ENCODE measurements around the gene OSBP. TPM values are rescaled to one million over a fixed set of nuclear protein-coding genes. Genes with fewer than 3 reads are reported as not detected.
"Not testable (repeated sequence)": the region's sequence is repeated elsewhere in the genome, so short reads cannot be mapped to it uniquely, and the experiment has no call there.

The OSBP gene
- total RNA-seq = 42.8 and 43.4 TPM in 2 replicates

- peak; percentile 99 for DNase-seq (ENCODE audit: low spot score)
- Mint-ChIP-seq H3K4me1 (ENCODE audit: low read depth) (peaks cover 47% of the 10 kb centered on the region), H3K36me3 (ENCODE audit: low read depth) (peaks cover 29% of the 10 kb centered on the region), H3K4me3 (ENCODE audit: low read depth) (peak within 1 kb of the TSS; percentile 100), H3K27ac (peak within 1 kb of the TSS; percentile 99), H3K9me3 (no peaks in the 10 kb centered on the region), H3K27me3 (ENCODE audit: low read depth) (no peaks in the 10 kb centered on the region)
- intact Hi-C loops (cut with micrococcal nuclease) = loop anchor here (1.0 to 5.0 kb wide), 7 partner anchors 50 to 241 kb away; partner anchors contain the start of genes MRPL16, PATL1 and STX3
Measured at GRCh38 chr11:59615637-59616395, at the start of gene OSBP. TSS of gene OSBP (minus strand) at chr11:59615774. CDS start at chr11:59615664, 110 bp downstream.

DNA sequence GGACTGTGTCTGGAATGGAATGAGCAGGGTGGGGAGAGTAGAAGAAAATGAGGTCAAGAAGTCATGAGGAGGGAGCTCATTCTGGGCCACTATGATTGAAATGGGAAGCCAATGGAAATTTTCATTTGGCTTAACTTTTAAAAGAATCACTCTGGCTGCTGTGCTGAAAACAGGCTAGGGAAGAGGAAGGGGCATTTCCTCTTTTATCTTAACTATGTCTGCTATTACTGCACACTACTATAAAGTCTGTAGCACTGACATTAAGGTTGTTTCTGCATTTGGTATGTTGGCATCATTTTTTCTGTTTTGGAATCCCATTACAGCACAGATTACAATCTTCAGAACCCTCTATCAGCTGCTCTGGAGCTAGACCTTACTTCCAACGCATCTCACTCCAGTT lies 45.0 kb upstream of the OSBP start:
- Mint-ChIP-seq H3K27ac (peak overlapping the region; percentile 12), H3K4me3 (ENCODE audit: low read depth) (no peak overlapping the region), H3K36me3 (ENCODE audit: low read depth) (peaks cover 77% of the 10 kb centered on the region), H3K9me3 (no peaks in the 10 kb centered on the region), H3K4me1 (ENCODE audit: low read depth) (peaks cover 24% of the 10 kb centered on the region), H3K27me3 (ENCODE audit: low read depth) (no peaks in the 10 kb centered on the region)
- no peak for DNase-seq (ENCODE audit: low spot score)
- intact Hi-C loops (cut with micrococcal nuclease) = no loop called here

DNA sequence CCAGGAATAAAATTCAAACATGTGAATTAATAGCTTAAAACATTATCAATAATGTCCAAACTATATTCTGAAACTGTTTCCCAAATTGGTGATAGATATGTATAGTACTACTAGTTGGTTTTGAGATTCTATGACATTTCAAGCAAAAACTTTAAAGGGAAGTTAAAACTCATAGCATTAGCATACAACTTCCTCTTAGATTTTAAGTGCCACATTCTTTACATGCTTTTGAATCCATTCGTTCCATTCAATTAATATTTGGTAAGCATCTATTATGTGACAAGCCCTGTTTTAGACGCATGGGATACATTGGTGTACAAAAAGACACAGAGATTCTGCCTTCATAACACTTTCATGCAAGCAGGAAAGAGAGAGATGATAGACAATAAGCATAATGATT lies 44.4 kb upstream of the OSBP start:
- Mint-ChIP-seq H3K36me3 (ENCODE audit: low read depth) (peaks cover 78% of the 10 kb centered on the region), H3K4me3 (ENCODE audit: low read depth) (no peak overlapping the region), H3K27ac (no peak overlapping the region), H3K9me3 (no peaks in the 10 kb centered on the region), H3K27me3 (ENCODE audit: low read depth) (no peaks in the 10 kb centered on the region), H3K4me1 (ENCODE audit: low read depth) (peaks cover 24% of the 10 kb centered on the region)
- DNase-seq (ENCODE audit: low spot score) = no peak
- intact Hi-C loops (cut with micrococcal nuclease) = no loop called here

GRCh38 chr11:59658036-59658435 lies 42.5 kb upstream of the OSBP start:
- H3K9me3 Mint-ChIP-seq = no peaks in the 10 kb centered on the region
- no peak for DNase-seq (ENCODE audit: low spot score)
- H3K4me1 Mint-ChIP-seq (ENCODE audit: low read depth) = peaks cover 10% of the 10 kb centered on the region
- no peaks in the 10 kb centered on the region for H3K27me3 Mint-ChIP-seq (ENCODE audit: low read depth)
- no peak overlapping the region for H3K4me3 Mint-ChIP-seq (ENCODE audit: low read depth)
- no peak overlapping the region for H3K27ac Mint-ChIP-seq
- peaks cover 72% of the 10 kb centered on the region for H3K36me3 Mint-ChIP-seq (ENCODE audit: low read depth)
- intact Hi-C loops (cut with micrococcal nuclease) = no loop called here

DNA sequence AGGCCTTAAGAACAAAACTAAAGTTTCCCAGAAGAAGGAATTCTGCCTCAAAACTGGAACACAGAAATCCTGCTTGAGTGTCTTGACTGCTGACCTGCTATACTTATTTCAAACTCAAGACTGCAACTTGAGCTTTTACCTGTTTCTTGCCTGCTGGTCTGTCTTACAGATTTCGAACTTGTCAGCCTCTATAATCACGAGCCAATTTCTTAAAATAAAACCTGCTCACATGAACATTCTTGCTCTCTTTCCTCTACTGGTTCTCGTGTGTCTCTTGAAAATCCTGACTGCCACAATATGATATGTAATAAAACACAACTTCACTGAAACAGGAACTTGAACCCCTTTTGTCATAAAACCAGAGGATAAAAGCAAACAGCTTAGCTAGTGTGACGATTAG lies 39.3 kb upstream of the OSBP start:
- no peak for DNase-seq (ENCODE audit: low spot score)
- no peak overlapping the region for H3K4me3 Mint-ChIP-seq (ENCODE audit: low read depth)
- intact Hi-C loops (cut with micrococcal nuclease) = no loop called here
- H3K27me3 Mint-ChIP-seq (ENCODE audit: low read depth) = no peaks in the 10 kb centered on the region
- H3K27ac Mint-ChIP-seq = no peak overlapping the region
- no peaks in the 10 kb centered on the region for H3K4me1 Mint-ChIP-seq (ENCODE audit: low read depth)
- H3K36me3 Mint-ChIP-seq (ENCODE audit: low read depth) = peaks cover 83% of the 10 kb centered on the region
- H3K9me3 Mint-ChIP-seq = no peaks in the 10 kb centered on the region

DNA sequence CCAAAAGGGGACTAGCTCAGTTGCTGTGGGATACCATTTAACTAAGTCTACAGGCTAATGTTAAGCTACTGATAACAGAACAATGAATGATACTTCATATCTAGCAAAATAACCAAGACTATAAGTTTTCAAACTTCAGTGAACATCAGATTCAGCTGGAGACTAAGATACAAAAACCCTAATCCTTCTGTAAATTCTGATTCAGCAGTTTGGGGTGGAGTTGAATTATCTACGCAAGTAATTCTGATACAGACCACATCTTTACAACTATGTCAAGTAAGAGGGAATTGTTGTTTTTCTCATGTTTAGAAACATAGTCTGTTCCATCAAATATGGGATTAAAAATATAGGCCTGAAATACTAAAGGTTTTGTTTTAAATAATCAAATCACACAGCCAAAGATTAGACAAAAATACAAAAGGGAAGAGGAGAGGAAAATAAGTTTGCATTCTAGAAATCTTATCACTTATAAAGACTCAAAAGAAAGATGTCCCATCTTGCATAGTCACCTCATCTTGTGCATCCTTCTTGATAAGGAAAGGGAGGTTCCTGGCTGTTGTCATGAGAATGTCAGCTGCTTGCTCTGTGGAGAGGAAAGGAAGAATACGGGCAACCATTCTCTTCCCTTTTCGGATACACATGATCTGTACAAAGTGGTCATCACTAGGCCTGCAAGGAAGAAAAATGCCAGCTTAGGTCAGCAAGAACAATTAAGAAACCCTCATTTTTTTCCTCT lies 31.8 kb upstream of the OSBP start:
- H3K9me3 Mint-ChIP-seq = no peaks in the 10 kb centered on the region
- H3K4me3 Mint-ChIP-seq (ENCODE audit: low read depth) = no peak overlapping the region
- peaks cover 88% of the 10 kb centered on the region for H3K36me3 Mint-ChIP-seq (ENCODE audit: low read depth)
- H3K4me1 Mint-ChIP-seq (ENCODE audit: low read depth) = no peaks in the 10 kb centered on the region
- H3K27me3 Mint-ChIP-seq (ENCODE audit: low read depth) = no peaks in the 10 kb centered on the region
- no peak overlapping the region for H3K27ac Mint-ChIP-seq
- intact Hi-C loops (cut with micrococcal nuclease) = no loop called here
- DNase-seq (ENCODE audit: low spot score) = no peak

GRCh38 chr11:59644528-59644927 lies 29.0 kb upstream of the OSBP start:
- Mint-ChIP-seq H3K27ac (no peak overlapping the region), H3K4me3 (ENCODE audit: low read depth) (no peak overlapping the region), H3K4me1 (ENCODE audit: low read depth) (no peaks in the 10 kb centered on the region), H3K9me3 (no peaks in the 10 kb centered on the region), H3K27me3 (ENCODE audit: low read depth) (no peaks in the 10 kb centered on the region), H3K36me3 (ENCODE audit: low read depth) (peaks cover 78% of the 10 kb centered on the region)
- DNase-seq (ENCODE audit: low spot score) = no peak
- intact Hi-C loops (cut with micrococcal nuclease) = no loop called here

- no peaks in the 10 kb centered on the region for H3K9me3 Mint-ChIP-seq
- intact Hi-C loops (cut with micrococcal nuclease) = no loop called here
- no peak for DNase-seq (ENCODE audit: low spot score)
- H3K36me3 Mint-ChIP-seq (ENCODE audit: low read depth) = peaks cover 79% of the 10 kb centered on the region
- no peaks in the 10 kb centered on the region for H3K4me1 Mint-ChIP-seq (ENCODE audit: low read depth)
- H3K27ac Mint-ChIP-seq = no peak overlapping the region
- H3K27me3 Mint-ChIP-seq (ENCODE audit: low read depth) = no peaks in the 10 kb centered on the region
- no peak overlapping the region for H3K4me3 Mint-ChIP-seq (ENCODE audit: low read depth)
Measured at GRCh38 chr11:59643390-59643789, 27.8 kb upstream of the OSBP start.

DNA sequence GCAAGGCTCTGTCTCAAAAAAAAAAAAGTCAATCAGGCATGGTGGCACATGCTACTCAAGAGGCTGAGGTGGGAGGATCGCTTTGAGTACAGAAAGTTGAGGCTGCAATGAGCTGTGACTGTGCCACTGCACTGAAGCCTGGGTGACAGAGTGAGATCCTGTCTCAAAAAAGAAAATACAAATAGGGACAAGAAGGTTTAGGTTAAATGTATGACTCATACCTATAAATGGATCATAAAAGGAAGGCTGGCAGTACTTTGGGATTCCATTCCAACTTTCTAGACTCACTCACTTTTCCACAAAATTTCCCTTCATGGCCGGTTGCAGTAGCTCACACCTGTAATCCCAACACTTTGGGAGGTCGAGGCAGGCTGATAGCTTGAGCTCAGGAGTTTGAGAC lies 25.6 kb upstream of the OSBP start:
- H3K4me3 Mint-ChIP-seq (ENCODE audit: low read depth) = no peak overlapping the region
- intact Hi-C loops (cut with micrococcal nuclease) = no loop called here
- no peaks in the 10 kb centered on the region for H3K9me3 Mint-ChIP-seq
- no peaks in the 10 kb centered on the region for H3K4me1 Mint-ChIP-seq (ENCODE audit: low read depth)
- no peaks in the 10 kb centered on the region for H3K27me3 Mint-ChIP-seq (ENCODE audit: low read depth)
- H3K27ac Mint-ChIP-seq = no peak overlapping the region
- no peak for DNase-seq (ENCODE audit: low spot score)
- H3K36me3 Mint-ChIP-seq (ENCODE audit: low read depth) = peaks cover 82% of the 10 kb centered on the region

DNA sequence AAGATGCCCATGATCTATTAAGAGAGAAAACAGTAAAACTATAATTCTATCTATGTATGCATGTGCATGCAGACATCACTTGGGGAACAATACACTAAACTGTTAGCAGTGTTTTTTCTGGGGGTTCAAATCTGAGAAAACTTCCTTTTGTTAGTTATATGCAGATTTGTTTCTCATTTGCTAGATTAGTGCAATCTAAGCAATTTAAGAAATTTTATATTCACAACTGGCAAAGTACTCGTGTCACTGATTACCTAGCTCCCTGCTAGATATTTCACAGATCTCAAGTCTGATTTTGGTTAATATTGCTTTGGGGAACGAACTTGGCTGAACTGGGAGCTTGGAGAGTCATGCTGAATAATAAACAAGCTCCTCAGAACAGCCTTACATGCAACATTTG lies 14.9 kb upstream of the OSBP start:
- Mint-ChIP-seq H3K4me1 (ENCODE audit: low read depth) (no peaks in the 10 kb centered on the region), H3K27ac (no peak overlapping the region), H3K9me3 (no peaks in the 10 kb centered on the region), H3K27me3 (ENCODE audit: low read depth) (no peaks in the 10 kb centered on the region), H3K36me3 (ENCODE audit: low read depth) (peaks cover 17% of the 10 kb centered on the region), H3K4me3 (ENCODE audit: low read depth) (no peak overlapping the region)
- intact Hi-C loops (cut with micrococcal nuclease) = no loop called here
- no peak for DNase-seq (ENCODE audit: low spot score)

DNA sequence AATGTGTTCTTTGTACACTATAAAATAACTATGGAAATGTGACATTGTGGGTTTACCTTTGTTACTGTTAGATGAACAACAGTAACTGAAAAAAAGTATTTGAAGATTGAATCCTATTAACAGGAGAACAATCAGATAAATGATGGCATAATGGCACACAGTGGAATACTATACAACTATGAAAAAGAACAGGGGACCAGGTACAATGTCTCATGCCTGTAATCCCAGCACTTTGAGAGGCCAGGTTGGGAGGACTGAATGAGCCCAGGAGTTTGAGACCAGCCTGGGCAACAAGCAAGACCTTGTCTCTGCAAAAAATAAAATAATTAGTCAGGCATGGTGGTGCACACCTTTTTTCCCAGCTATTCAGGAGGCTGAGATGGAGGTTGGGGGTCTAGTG lies 14.4 kb upstream of the OSBP start:
- Mint-ChIP-seq H3K9me3 (no peaks in the 10 kb centered on the region), H3K27me3 (ENCODE audit: low read depth) (no peaks in the 10 kb centered on the region), H3K4me1 (ENCODE audit: low read depth) (no peaks in the 10 kb centered on the region), H3K36me3 (ENCODE audit: low read depth) (peaks cover 12% of the 10 kb centered on the region), H3K4me3 (ENCODE audit: low read depth) (no peak overlapping the region), H3K27ac (no peak overlapping the region)
- no peak for DNase-seq (ENCODE audit: low spot score)
- intact Hi-C loops (cut with micrococcal nuclease) = no loop called here

- DNase-seq (ENCODE audit: low spot score); intact Hi-C loops (cut with micrococcal nuclease); H3K27ac Mint-ChIP-seq; H3K4me1 Mint-ChIP-seq (ENCODE audit: low read depth); H3K4me3 Mint-ChIP-seq (ENCODE audit: low read depth); H3K9me3 Mint-ChIP-seq; H3K27me3 Mint-ChIP-seq (ENCODE audit: low read depth); H3K36me3 Mint-ChIP-seq (ENCODE audit: low read depth): not testable (repeated sequence)
Measured at GRCh38 chr11:59626969-59627368, 11.4 kb upstream of the OSBP start.

DNA sequence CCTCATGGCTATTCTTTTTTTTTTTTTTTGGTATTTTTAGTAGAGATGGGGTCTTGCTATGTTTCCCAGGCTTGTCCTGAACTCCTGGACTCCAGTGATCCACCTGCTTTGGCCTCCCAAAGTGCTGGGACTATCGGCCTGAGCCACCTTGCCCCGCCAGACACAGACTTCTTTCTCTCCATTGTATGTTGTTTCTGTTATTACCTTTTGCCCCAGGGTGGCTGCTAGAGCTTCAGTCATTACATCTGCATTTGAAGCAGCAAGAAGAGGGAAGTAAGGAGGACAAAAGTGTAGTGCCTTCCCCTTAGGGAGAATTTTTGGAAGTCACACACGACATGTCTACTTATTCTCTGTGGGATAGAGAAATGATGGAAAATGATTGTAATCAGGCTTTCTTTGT lies 10.1 kb upstream of the OSBP start:
- no peak overlapping the region for H3K27ac Mint-ChIP-seq
- intact Hi-C loops (cut with micrococcal nuclease) = no loop called here
- no peak overlapping the region for H3K4me3 Mint-ChIP-seq (ENCODE audit: low read depth)
- H3K27me3 Mint-ChIP-seq (ENCODE audit: low read depth) = no peaks in the 10 kb centered on the region
- no peaks in the 10 kb centered on the region for H3K9me3 Mint-ChIP-seq
- peaks cover 9% of the 10 kb centered on the region for H3K36me3 Mint-ChIP-seq (ENCODE audit: low read depth)
- H3K4me1 Mint-ChIP-seq (ENCODE audit: low read depth) = no peaks in the 10 kb centered on the region
- no peak for DNase-seq (ENCODE audit: low spot score)
